SK-N-SH treated with all-trans-retinoic acid at 6 μM for 48 hours (cell line): ENCODE results near the gene GABBR2.

Source experiments
- ATAC-seq: fragments of 200-7000 bp; cut with Tn5 transposase; 3 replicates; pipeline ENCODE4 v1.9.1; 2020; ENCODE audit warnings: mild to moderate bottlenecking, moderate library complexity
- ARNTL ChIP-seq: fragments of 450-650 bp; formaldehyde crosslinking; IDR thresholded peaks from 2 replicates; pipeline ENCODE4 v1.5.0; 2020; ENCODE audit warnings: low read depth, mild to moderate bottlenecking, moderate library complexity, borderline replicate concordance
- BACH2 ChIP-seq: fragments of 250-450 bp; sonication (Bioruptor Pico); IDR thresholded peaks from 2 replicates; pipeline ENCODE4 v1.9.0; 2021; ENCODE audit warnings: mild to moderate bottlenecking, borderline replicate concordance
- CSRNP3 ChIP-seq: fragments of 250-450 bp; sonication (Bioruptor Pico); IDR thresholded peaks from 2 replicates; pipeline ENCODE4 v1.5.1; 2021; ENCODE audit warnings: mild to moderate bottlenecking, moderate library complexity
- ESRRG ChIP-seq: fragments of 250-450 bp; sonication (Bioruptor Pico); IDR thresholded peaks from 2 replicates; pipeline ENCODE4 v1.6.1; 2021; ENCODE audit warnings: mild to moderate bottlenecking
- OSR1 ChIP-seq: fragments of 250-450 bp; sonication (Bioruptor Pico); IDR thresholded peaks from 2 replicates; pipeline ENCODE4 v1.8.0; 2022; ENCODE audit warnings: moderate library complexity, mild to moderate bottlenecking, inconsistent platforms
- PATZ1 ChIP-seq: fragments of 250-450 bp; sonication (Bioruptor Pico); IDR thresholded peaks from 2 replicates; pipeline ENCODE4 v1.8.0; 2020; ENCODE audit warnings: mild to moderate bottlenecking, moderate library complexity, borderline replicate concordance
- PPARA ChIP-seq: fragments of 250-450 bp; sonication (Bioruptor Pico); IDR thresholded peaks from 2 replicates; pipeline ENCODE4 v1.5.0; 2020; ENCODE audit warnings: mild to moderate bottlenecking, borderline replicate concordance
- RARB ChIP-seq: fragments of 250-450 bp; sonication (Bioruptor Pico); IDR thresholded peaks from 2 replicates; pipeline ENCODE4 v1.8.0; 2021; ENCODE audit warnings: mild to moderate bottlenecking, moderate library complexity
- SNAI2 ChIP-seq: fragments of 250-450 bp; sonication (Bioruptor Pico); IDR thresholded peaks from 2 replicates; pipeline ENCODE4 v1.5.0; 2020; ENCODE audit warnings: mild to moderate bottlenecking, moderate library complexity
- TCF4 ChIP-seq: fragments of 250-450 bp; sonication (Bioruptor Pico); IDR thresholded peaks from 2 replicates; pipeline ENCODE4 v1.8.0; 2021; ENCODE audit warnings: mild to moderate bottlenecking, moderate library complexity, borderline replicate concordance
- TOX ChIP-seq: fragments of 250-450 bp; sonication (Bioruptor Pico); IDR thresholded peaks from 2 replicates; pipeline ENCODE4 v1.8.0; 2021; ENCODE audit warnings: mild to moderate bottlenecking, moderate library complexity, borderline replicate concordance
- TSHZ2 ChIP-seq: fragments of 250-450 bp; sonication (Bioruptor Pico); IDR thresholded peaks from 2 replicates; pipeline ENCODE4 v1.5.0; 2020; ENCODE audit warnings: mild to moderate bottlenecking, moderate library complexity
- ZC3H10 ChIP-seq: fragments of 250-450 bp; sonication (Bioruptor Pico); IDR thresholded peaks from 2 replicates; pipeline ENCODE4 v1.5.1; 2021; ENCODE audit warnings: mild to moderate bottlenecking, moderate library complexity
- ZFP3 ChIP-seq: fragments of 250-450 bp; sonication (Bioruptor Pico); IDR thresholded peaks from 2 replicates; pipeline ENCODE4 v1.5.0; 2020; ENCODE audit warnings: mild to moderate bottlenecking, moderate library complexity
- ZNF565 ChIP-seq: fragments of 450-650 bp; formaldehyde crosslinking; conservative IDR thresholded peaks from 2 replicates; pipeline ENCODE4 v1.5.0; 2020; ENCODE audit warnings: low read depth, mild to moderate bottlenecking, moderate library complexity
- ZNF8 ChIP-seq: fragments of 450-650 bp; formaldehyde crosslinking; IDR thresholded peaks from 2 replicates; pipeline ENCODE4 v1.5.0; 2020; ENCODE audit warnings: mild to moderate bottlenecking, moderate library complexity

GABBR2 gene

GRCh38 chr9:98570663-98571440 is 137.9 kb downstream of the GABBR2 start:
- ATAC-seq, result no peak
- TF ChIP-seq TSHZ2 (CRISPR knock-in tag), result no peak
- TF ChIP-seq OSR1 (CRISPR knock-in tag), result no peak
- no peak for TF ChIP-seq TCF4 (CRISPR knock-in tag)

- ATAC-seq, result no peak
- TF ChIP-seq ZNF565 (CRISPR knock-in tag), result no peak
- TF ChIP-seq, all 23 proteins: peak for 0
Observed at GRCh38 chr9:98570055-98570454, 138.7 kb downstream of the GABBR2 start.

GRCh38 chr9:98569491-98569890 is 139.2 kb downstream of the GABBR2 start:
- TF ChIP-seq ZC3H10 (no peak), OSR1 (CRISPR knock-in tag) (no peak), RARB (CRISPR knock-in tag) (no peak), TOX (no peak), ESRRG (no peak), TSHZ2 (CRISPR knock-in tag) (no peak), BACH2 (no peak), PATZ1 (CRISPR knock-in tag) (no peak), ZNF8 (CRISPR knock-in tag) (no peak), ZFP3 (CRISPR knock-in tag) (no peak), SNAI2 (CRISPR knock-in tag) (no peak)
- no peak for ATAC-seq

- ATAC-seq, result no peak
- TF ChIP-seq SNAI2 (CRISPR knock-in tag), result no peak
- no peak for TF ChIP-seq TCF4 (CRISPR knock-in tag)
- TF ChIP-seq PPARA (CRISPR knock-in tag), result no peak
- TF ChIP-seq OSR1 (CRISPR knock-in tag), result no peak
- no peak for TF ChIP-seq CSRNP3
- no peak for TF ChIP-seq ARNTL
Observed at GRCh38 chr9:98568909-98569469, 139.7 kb downstream of the GABBR2 start.
